ENCODE measurements around the gene PDE10A. TPM values are rescaled to one million over a fixed set of nuclear protein-coding genes. Genes with fewer than 3 reads are reported as not detected.
"Not testable (repeated sequence)": the region's sequence is repeated elsewhere in the genome, so short reads cannot be mapped to it uniquely, and the experiment has no call there.

Gene PDE10A
- total RNA-seq, 1 experiment from 2014 or later, result 2.1 TPM

- Histone ChIP-seq H3K9me3 (ENCODE audit: low read length) (no peaks in the 10 kb centered on the region), H3K27me3 (ENCODE audit: low read length) (no peaks in the 10 kb centered on the region), H3K4me3 (ENCODE audit: low read length) (no peak overlapping the region), H3K4me1 (ENCODE audit: insufficient read depth, low read length) (peaks cover 10% of the 10 kb centered on the region), H3K27ac (ENCODE audit: low read length) (no peak overlapping the region), H3K4me2 (ENCODE audit: low read length) (no peak overlapping the region), H4K20me1 (ENCODE audit: low read length) (no peaks in the 10 kb centered on the region), H2AFZ (ENCODE audit: low read length) (no peak overlapping the region), H3K79me2 (ENCODE audit: low read length) (no peaks in the 10 kb centered on the region), H3K9me2 (replicated peaks; ENCODE audit: low read length) (no peaks in the 10 kb centered on the region), H3F3A (ENCODE audit: low read length, unreplicated experiment) (no peaks in the 10 kb centered on the region), H3K36me3 (ENCODE audit: low read depth, low read length) (no peaks in the 10 kb centered on the region), H3K9ac (ENCODE audit: low read length) (no peak overlapping the region)
- no peak for TF ChIP-seq EZH2phosphoT487 (IDR thresholded peaks at IDR 0.05; ENCODE audit: borderline replicate concordance, low read length)
- no peak for TF ChIP-seq EZH2 (IDR thresholded peaks at IDR 0.05; ENCODE audit: low read length, unreplicated experiment)
- TF ChIP-seq CTCF (conservative IDR thresholded peaks at IDR 0.05; ENCODE audit: low read depth, low read length), result no peak
- ATAC-seq (no peak), DNase-seq (no peak)
- ChIA-PET CTCF (no interaction called here), POLR2A (ENCODE audit: unreplicated experiment) (no interaction called here)
- intact Hi-C loops (cut with micrococcal nuclease), result no loop called here
- BruUV-seq (replicated peaks), result no TSS peak
Measured at GRCh38 chr6:165626711-165627110, 36.3 kb downstream of the PDE10A start.

GRCh38 chr6:165624871-165625639 is 38.0 kb downstream of the PDE10A start:
- POLR2A ChIA-PET (ENCODE audit: unreplicated experiment), result no interaction called here
- Histone ChIP-seq H3K36me3 (ENCODE audit: low read depth, low read length) (no peaks in the 10 kb centered on the region), H3K9me2 (replicated peaks; ENCODE audit: low read length) (no peaks in the 10 kb centered on the region), H3K4me1 (ENCODE audit: insufficient read depth, low read length) (peaks cover 2% of the 10 kb centered on the region), H4K20me1 (ENCODE audit: low read length) (no peaks in the 10 kb centered on the region), H3K4me2 (ENCODE audit: low read length) (no peak overlapping the region), H3K27me3 (ENCODE audit: low read length) (no peaks in the 10 kb centered on the region), H3K79me2 (ENCODE audit: low read length) (no peaks in the 10 kb centered on the region), H3K9me3 (ENCODE audit: low read length) (no peaks in the 10 kb centered on the region), H2AFZ (ENCODE audit: low read length) (no peak overlapping the region), H3F3A (ENCODE audit: low read length, unreplicated experiment) (no peaks in the 10 kb centered on the region), H3K9ac (ENCODE audit: low read length) (no peak overlapping the region), H3K27ac (ENCODE audit: low read length) (no peak overlapping the region), H3K4me3 (ENCODE audit: low read length) (no peak overlapping the region)
- intact Hi-C loops (cut with micrococcal nuclease), result no loop called here
- no TSS peak for BruUV-seq (replicated peaks)
- TF ChIP-seq EZH2phosphoT487 (IDR thresholded peaks at IDR 0.05; ENCODE audit: borderline replicate concordance, low read length) (no peak), CTCF (conservative IDR thresholded peaks at IDR 0.05; ENCODE audit: low read depth, low read length) (no peak), EZH2 (IDR thresholded peaks at IDR 0.05; ENCODE audit: low read length, unreplicated experiment) (no peak)
- DNase-seq (no peak), ATAC-seq (no peak)
- CTCF ChIA-PET, result no interaction called here

GRCh38 chr6:165621940-165622339 is 41.1 kb downstream of the PDE10A start:
- Histone ChIP-seq H2AFZ (ENCODE audit: low read length) (no peak overlapping the region), H3K79me2 (ENCODE audit: low read length) (no peaks in the 10 kb centered on the region), H3K9me3 (ENCODE audit: low read length) (no peaks in the 10 kb centered on the region), H3F3A (ENCODE audit: low read length, unreplicated experiment) (no peaks in the 10 kb centered on the region), H3K9me2 (replicated peaks; ENCODE audit: low read length) (no peaks in the 10 kb centered on the region), H3K9ac (ENCODE audit: low read length) (no peak overlapping the region), H3K4me3 (ENCODE audit: low read length) (no peak overlapping the region), H3K4me2 (ENCODE audit: low read length) (no peak overlapping the region), H3K27ac (ENCODE audit: low read length) (no peak overlapping the region), H3K36me3 (ENCODE audit: low read depth, low read length) (no peaks in the 10 kb centered on the region), H4K20me1 (ENCODE audit: low read length) (no peaks in the 10 kb centered on the region), H3K4me1 (ENCODE audit: insufficient read depth, low read length) (no peaks in the 10 kb centered on the region), H3K27me3 (ENCODE audit: low read length) (no peaks in the 10 kb centered on the region)
- no TSS peak for BruUV-seq (replicated peaks)
- POLR2A ChIA-PET (ENCODE audit: unreplicated experiment), result no interaction called here
- DNase-seq (no peak), ATAC-seq (no peak)
- TF ChIP-seq EZH2phosphoT487 (IDR thresholded peaks at IDR 0.05; ENCODE audit: borderline replicate concordance, low read length) (no peak), CTCF (conservative IDR thresholded peaks at IDR 0.05; ENCODE audit: low read depth, low read length) (no peak), EZH2 (IDR thresholded peaks at IDR 0.05; ENCODE audit: low read length, unreplicated experiment) (no peak)
- CTCF ChIA-PET, result no interaction called here
- intact Hi-C loops (cut with micrococcal nuclease), result no loop called here

GRCh38 chr6:165618891-165619290 is 44.1 kb downstream of the PDE10A start:
- ATAC-seq; H3K4me2 ChIP-seq (ENCODE audit: low read length); H3K9me2 ChIP-seq (replicated peaks; ENCODE audit: low read length); H3K27me3 ChIP-seq (ENCODE audit: low read length); H3K9me3 ChIP-seq (ENCODE audit: low read length); DNase-seq; POLR2A ChIA-PET (ENCODE audit: unreplicated experiment); H3K36me3 ChIP-seq (ENCODE audit: low read depth, low read length); H3K4me1 ChIP-seq (ENCODE audit: insufficient read depth, low read length); H3K9ac ChIP-seq (ENCODE audit: low read length); H2AFZ ChIP-seq (ENCODE audit: low read length); H3K4me3 ChIP-seq (ENCODE audit: low read length); H4K20me1 ChIP-seq (ENCODE audit: low read length); H3F3A ChIP-seq (ENCODE audit: low read length, unreplicated experiment); CTCF ChIA-PET; H3K27ac ChIP-seq (ENCODE audit: low read length); intact Hi-C loops (cut with micrococcal nuclease); H3K79me2 ChIP-seq (ENCODE audit: low read length); BruUV-seq (replicated peaks): not testable (repeated sequence)

All from PC-3 (cell line).